PC-9 (cell line): ENCODE measurements around the gene HPCAL4. TPM values are rescaled to one million over a fixed set of nuclear protein-coding genes. Genes with fewer than 3 reads are reported as not detected.

ENCODE experiments used
- BruUV-seq: library from RNA; stranded (reverse); fragments of 400-500 nt; replicated peaks from 2 replicates; lab custom pipeline; 2021; lab: Mats Ljungman, UMichigan
- CTCF ChIA-PET: fragments of 300-600 bp; sonication (Branson Sonifier 250); formaldehyde crosslinking; loops from one replicate; lab custom pipeline; 2022; ENCODE audit warnings: antibody characterized with exemption; lab: Charles Lee
- POLR2A ChIA-PET: fragments of 300-600 bp; sonication (Branson Sonifier 250); formaldehyde crosslinking; loops from one replicate; lab custom pipeline; 2022; ENCODE audit warnings: antibody characterized with exemption; ENCODE audit not compliant: unreplicated experiment; lab: Charles Lee
- DNase-seq, 2 experiments: peaks; one replicate each; pipeline versions ENCODE4 v3.0.0 to v3.0.0-alpha.2; 2015 to 2022; ENCODE audit warnings: mixed read lengths in 1 of 2
- H2AFZ ChIP-seq: fragments of 200-600 bp; sonication (generic); 2 replicates; pipeline ENCODE4 v1.8.1; 2017; ENCODE audit warnings: antibody characterized with exemption
- H3F3A ChIP-seq: fragments of 200-600 bp; sonication (generic); 2 replicates; pipeline ENCODE4 v1.8.1; 2017; ENCODE audit warnings: antibody characterized with exemption, mild to moderate bottlenecking, low read depth; ENCODE audit not compliant: insufficient read depth
- H3K27ac ChIP-seq: fragments of 200-600 bp; sonication (generic); 2 replicates; pipeline ENCODE4 v1.6.1; 2016; ENCODE audit warnings: mixed run types
- H3K27me3 ChIP-seq: fragments of 200-600 bp; sonication (generic); 2 replicates; pipeline ENCODE4 v1.6.1; 2016; ENCODE audit warnings: low read depth, mixed run types; ENCODE audit not compliant: insufficient read depth
- H3K36me3 ChIP-seq: fragments of 200-600 bp; sonication (generic); 2 replicates; pipeline ENCODE4 v1.6.1; 2016; ENCODE audit warnings: low read depth, mixed run types
- H3K4me1 ChIP-seq: fragments of 200-600 bp; sonication (generic); replicated peaks from 2 replicates; pipeline ENCODE4 v1.6.1; 2016; ENCODE audit warnings: mixed run types; ENCODE audit not compliant: insufficient read depth
- H3K4me2 ChIP-seq: fragments of 200-600 bp; sonication (generic); 2 replicates; pipeline ENCODE4 v1.6.1; 2017; ENCODE audit warnings: mixed run types
- H3K4me3 ChIP-seq: fragments of 200-600 bp; sonication (generic); 2 replicates; pipeline ENCODE4 v1.6.1; 2016; ENCODE audit warnings: mixed run types
- H3K79me2 ChIP-seq: fragments of 200-600 bp; sonication (generic); 2 replicates; pipeline ENCODE4 v1.6.1; 2017; ENCODE audit warnings: low read depth, mixed run types
- H3K9me2 ChIP-seq: fragments of 200-600 bp; sonication (generic); 2 replicates; pipeline ENCODE4 v1.8.1; 2017; ENCODE audit warnings: mild to moderate bottlenecking; ENCODE audit not compliant: insufficient read depth
- H3K9me3 ChIP-seq: fragments of 200-600 bp; sonication (generic); 2 replicates; pipeline ENCODE4 v1.8.1; 2016; ENCODE audit warnings: low read depth; ENCODE audit not compliant: insufficient read depth
- H4K20me1 ChIP-seq: fragments of 200-600 bp; sonication (generic); 2 replicates; pipeline ENCODE4 v1.8.1; 2017; ENCODE audit not compliant: insufficient read depth
- EZH2 ChIP-seq: fragments of 200-600 bp; sonication (generic); IDR thresholded peaks from 2 replicates; pipeline ENCODE4 v1.8.0; 2017; ENCODE audit warnings: antibody characterized with exemption, low read depth
- intact Hi-C: fragments of 100-400 bp; cut with micrococcal nuclease; formaldehyde crosslinking; loops from one replicate; pipeline ENCODE4 v1.10.0; 2022; ENCODE audit not compliant: unreplicated experiment
- total RNA-seq: library from RNA; stranded (reverse); gene quantifications from 2 replicates; pipeline ENCODE4 v1.2.3, GENCODE V29; 2021
- TF ChIP-seq, protein P1 (sequence below): fragments of 200-600 bp; sonication (generic); conservative IDR thresholded peaks from 2 replicates; pipeline ENCODE4 v1.6.1; 2017; ENCODE audit warnings: mixed run types, antibody characterized with exemption, mild to moderate bottlenecking, moderate library complexity

Gene HPCAL4
- total RNA-seq, 1 experiment from 2014 or later: 0.07 TPM

GRCh38 chr1:39672551-39672947 lies 18.7 kb downstream of the HPCAL4 start:
- no peak for DNase-seq
- Histone ChIP-seq H3K9me2 (no peaks in the 10 kb centered on the region), H3K9me3 (no peaks in the 10 kb centered on the region), H3K27me3 (peaks cover 27% of the 10 kb centered on the region), H3K36me3 (no peaks in the 10 kb centered on the region), H3K4me3 (no peak overlapping the region), H3K27ac (no peak overlapping the region), H3K4me2 (no peak overlapping the region), H3K79me2 (no peaks in the 10 kb centered on the region), H3F3A (no peaks in the 10 kb centered on the region), H2AFZ (no peak overlapping the region), H4K20me1 (no peaks in the 10 kb centered on the region), H3K4me1 (peaks cover 13% of the 10 kb centered on the region)
- ChIA-PET CTCF (interaction anchor here (0.7 to 1.4 kb wide), 2 partner anchors 15 to 39 kb away, joined by 3 read pairs; no protein-coding TSS in a partner anchor), POLR2A (interaction anchor here (0.7 kb wide), 2 partner anchors 15 to 18 kb away, joined by 5 to 10 read pairs; partner anchors contain the start of gene HPCAL4)
- no TSS peak for BruUV-seq
- intact Hi-C loops: no loop called here
- TF ChIP-seq, protein P1, sequence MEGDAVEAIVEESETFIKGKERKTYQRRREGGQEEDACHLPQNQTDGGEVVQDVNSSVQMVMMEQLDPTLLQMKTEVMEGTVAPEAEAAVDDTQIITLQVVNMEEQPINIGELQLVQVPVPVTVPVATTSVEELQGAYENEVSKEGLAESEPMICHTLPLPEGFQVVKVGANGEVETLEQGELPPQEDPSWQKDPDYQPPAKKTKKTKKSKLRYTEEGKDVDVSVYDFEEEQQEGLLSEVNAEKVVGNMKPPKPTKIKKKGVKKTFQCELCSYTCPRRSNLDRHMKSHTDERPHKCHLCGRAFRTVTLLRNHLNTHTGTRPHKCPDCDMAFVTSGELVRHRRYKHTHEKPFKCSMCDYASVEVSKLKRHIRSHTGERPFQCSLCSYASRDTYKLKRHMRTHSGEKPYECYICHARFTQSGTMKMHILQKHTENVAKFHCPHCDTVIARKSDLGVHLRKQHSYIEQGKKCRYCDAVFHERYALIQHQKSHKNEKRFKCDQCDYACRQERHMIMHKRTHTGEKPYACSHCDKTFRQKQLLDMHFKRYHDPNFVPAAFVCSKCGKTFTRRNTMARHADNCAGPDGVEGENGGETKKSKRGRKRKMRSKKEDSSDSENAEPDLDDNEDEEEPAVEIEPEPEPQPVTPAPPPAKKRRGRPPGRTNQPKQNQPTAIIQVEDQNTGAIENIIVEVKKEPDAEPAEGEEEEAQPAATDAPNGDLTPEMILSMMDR: peak; percentile 37; the same call in 1 of the 2 replicates
- no peak for TF ChIP-seq EZH2

- Histone ChIP-seq H3K4me3 (no peak within 1 kb of the TSS; the same call in 1 of the 2 replicates), H3F3A (no peaks in the 10 kb centered on the region), H4K20me1 (no peaks in the 10 kb centered on the region), H3K36me3 (no peaks in the 10 kb centered on the region), H3K4me2 (peak within 1 kb of the TSS; percentile 54), H3K27me3 (peaks cover 31% of the 10 kb centered on the region), H3K27ac (no peak within 1 kb of the TSS), H3K9me3 (no peaks in the 10 kb centered on the region), H3K9me2 (no peaks in the 10 kb centered on the region), H3K79me2 (no peaks in the 10 kb centered on the region), H2AFZ (no peak within 1 kb of the TSS), H3K4me1 (peaks cover 7% of the 10 kb centered on the region)
- no peak for TF ChIP-seq EZH2
- TF ChIP-seq, protein P1: no peak
- no TSS peak for BruUV-seq
- ChIA-PET CTCF (interaction anchor here (0.6 to 1.4 kb wide), 3 partner anchors 20 to 68 kb away, joined by 3 to 13 read pairs (median 4); partner anchors contain the start of gene HPCAL4), POLR2A (interaction anchor here (0.6 to 0.7 kb wide), 2 partner anchors 19 to 66 kb away, joined by 4 to 5 read pairs; partner anchors contain the start of gene HPCAL4)
- intact Hi-C loops: no loop called here
- DNase-seq: no peak
These were observed 19.3 kb downstream of the HPCAL4 start, which contains the start of gene NT5C1A for GRCh38 chr1:39671793-39672550. Gene NT5C1A, minus strand, starts transcription at chr1:39672107. Its CDS starts 69 bp downstream, at chr1:39672038.

DNA sequence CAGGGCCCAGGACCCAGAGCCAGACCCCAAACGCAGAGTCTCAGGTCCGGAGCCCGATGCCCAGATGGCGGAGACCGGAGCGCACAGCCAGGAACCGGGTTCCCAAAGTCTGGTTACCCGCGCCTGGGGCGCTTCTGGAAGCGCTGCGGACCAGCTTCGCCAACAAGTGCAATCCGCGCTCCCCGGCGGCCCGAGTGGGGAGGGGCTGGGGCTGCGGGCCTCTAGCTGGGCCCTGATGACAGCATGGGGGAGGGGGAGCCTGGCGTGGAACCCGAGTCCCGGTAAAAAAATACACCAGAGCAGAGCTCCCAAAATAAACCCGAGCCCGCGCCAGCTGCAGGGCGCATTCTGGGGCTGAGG lies 19.8 kb downstream of the HPCAL4 start:
- Histone ChIP-seq H3F3A (no peaks in the 10 kb centered on the region), H3K4me2 (peak overlapping the region; percentile 54), H4K20me1 (no peaks in the 10 kb centered on the region), H3K79me2 (no peaks in the 10 kb centered on the region), H3K27ac (no peak overlapping the region), H3K9me3 (no peaks in the 10 kb centered on the region), H3K4me3 (no peak overlapping the region; the same call in 1 of the 2 replicates), H2AFZ (no peak overlapping the region), H3K4me1 (peaks cover 2% of the 10 kb centered on the region), H3K36me3 (no peaks in the 10 kb centered on the region), H3K27me3 (peaks cover 31% of the 10 kb centered on the region), H3K9me2 (no peaks in the 10 kb centered on the region)
- POLR2A ChIA-PET: interaction anchor here (0.6 kb wide), 1 partner anchor 65 kb away, joined by 4 read pairs; no protein-coding TSS in a partner anchor
- DNase-seq: no peak
- no TSS peak for BruUV-seq
- intact Hi-C loops: no loop called here
- CTCF ChIA-PET: interaction anchor here (0.6 to 1.4 kb wide), 2 partner anchors 20 to 68 kb away, joined by 4 to 13 read pairs; partner anchors contain the start of gene HPCAL4
- no peak for TF ChIP-seq EZH2
- TF ChIP-seq, protein P1: no peak
